Smooth muscle cell (in vitro differentiated cells): Measurements from ENCODE around the gene ITPK1. TPM values are rescaled to one million over a fixed set of nuclear protein-coding genes. Genes with fewer than 3 reads are reported as not detected.

Source experiments
- DNase-seq: peaks from one replicate; lab custom pipeline; 2025; ENCODE audit not compliant: unreplicated experiment; lab: John Stamatoyannopoulos, UW
- H2AFZ ChIP-seq: fragments of 200-600 bp; sonication (generic); 2 replicates; pipeline ENCODE4 v1.6.0; 2016; ENCODE audit warnings: antibody characterized with exemption, low read depth, mild to moderate bottlenecking
- H3F3A ChIP-seq: fragments of 200-600 bp; sonication (generic); 2 replicates; pipeline ENCODE4 v1.6.0; 2017; ENCODE audit warnings: antibody characterized with exemption, low read depth
- H3K27ac ChIP-seq: fragments of 200-600 bp; sonication (generic); 2 replicates; pipeline ENCODE4 v1.5.1; 2016; ENCODE audit warnings: low read depth, mild to moderate bottlenecking
- H3K27me3 ChIP-seq: fragments of 200-600 bp; sonication (generic); 2 replicates; pipeline ENCODE4 v1.6.1; 2016; ENCODE audit warnings: low read depth, mild to moderate bottlenecking
- H3K36me3 ChIP-seq: fragments of 200-600 bp; sonication (generic); 2 replicates; pipeline ENCODE4 v1.5.1; 2016; ENCODE audit warnings: low read depth
- H3K4me1 ChIP-seq: fragments of 200-600 bp; sonication (generic); 2 replicates; pipeline ENCODE4 v1.5.1; 2016; ENCODE audit warnings: low read depth
- H3K4me2 ChIP-seq: fragments of 200-600 bp; sonication (generic); 2 replicates; pipeline ENCODE4 v1.6.0; 2016; ENCODE audit warnings: mild to moderate bottlenecking
- H3K4me3 ChIP-seq: fragments of 200-600 bp; sonication (generic); 2 replicates; pipeline ENCODE4 v1.5.1; 2016; ENCODE audit warnings: mild to moderate bottlenecking
- H3K79me2 ChIP-seq: fragments of 200-600 bp; sonication (generic); 2 replicates; pipeline ENCODE4 v1.6.0; 2016; ENCODE audit warnings: low read depth, mild to moderate bottlenecking
- H3K9ac ChIP-seq: fragments of 200-600 bp; sonication (generic); 2 replicates; pipeline ENCODE4 v1.6.0; 2016; ENCODE audit warnings: low read depth
- H3K9me3 ChIP-seq: fragments of 200-600 bp; sonication (generic); replicated peaks from 2 replicates; pipeline ENCODE4 v1.5.1; 2016; ENCODE audit warnings: low read depth
- H4K20me1 ChIP-seq: fragments of 200-600 bp; sonication (generic); 2 replicates; pipeline ENCODE4 v1.6.0; 2016; ENCODE audit warnings: low read depth
- WGBS: methylation state at CpG from one replicate; pipeline ENCODE4 v1.1.7; 2016; ENCODE audit warnings: low lambda C conversion rate; 5-methylcytosine and 5-hydroxymethylcytosine counted together
- polyA plus RNA-seq: library from polyadenylated mRNA; unstranded; fragments of >200 nt; fragmentation: Nextera tagmentation; extraction: Ambion mirVana; gene quantifications from 2 replicates; pipeline ENCODE4 v1.2.1, GENCODE V29; 2016
- total RNA-seq: library from RNA; depleted of rRNA; stranded (reverse); fragments of >200 nt; gene quantifications from 2 replicates; pipeline ENCODE4 v1.2.3, GENCODE V29; 2014
- TF ChIP-seq, protein P1 (sequence below): fragments of 200-600 bp; sonication (generic); IDR thresholded peaks from 2 replicates; pipeline ENCODE4 v1.5.1; 2017; ENCODE audit warnings: borderline replicate concordance, mild to moderate bottlenecking, antibody characterized with exemption; ENCODE audit not compliant: insufficient read depth, poor library complexity, severe bottlenecking

ITPK1 gene
- total and polyA plus RNA-seq, 2 experiments from 2014 or later, result 9.2 to 14.2 TPM

DNA sequence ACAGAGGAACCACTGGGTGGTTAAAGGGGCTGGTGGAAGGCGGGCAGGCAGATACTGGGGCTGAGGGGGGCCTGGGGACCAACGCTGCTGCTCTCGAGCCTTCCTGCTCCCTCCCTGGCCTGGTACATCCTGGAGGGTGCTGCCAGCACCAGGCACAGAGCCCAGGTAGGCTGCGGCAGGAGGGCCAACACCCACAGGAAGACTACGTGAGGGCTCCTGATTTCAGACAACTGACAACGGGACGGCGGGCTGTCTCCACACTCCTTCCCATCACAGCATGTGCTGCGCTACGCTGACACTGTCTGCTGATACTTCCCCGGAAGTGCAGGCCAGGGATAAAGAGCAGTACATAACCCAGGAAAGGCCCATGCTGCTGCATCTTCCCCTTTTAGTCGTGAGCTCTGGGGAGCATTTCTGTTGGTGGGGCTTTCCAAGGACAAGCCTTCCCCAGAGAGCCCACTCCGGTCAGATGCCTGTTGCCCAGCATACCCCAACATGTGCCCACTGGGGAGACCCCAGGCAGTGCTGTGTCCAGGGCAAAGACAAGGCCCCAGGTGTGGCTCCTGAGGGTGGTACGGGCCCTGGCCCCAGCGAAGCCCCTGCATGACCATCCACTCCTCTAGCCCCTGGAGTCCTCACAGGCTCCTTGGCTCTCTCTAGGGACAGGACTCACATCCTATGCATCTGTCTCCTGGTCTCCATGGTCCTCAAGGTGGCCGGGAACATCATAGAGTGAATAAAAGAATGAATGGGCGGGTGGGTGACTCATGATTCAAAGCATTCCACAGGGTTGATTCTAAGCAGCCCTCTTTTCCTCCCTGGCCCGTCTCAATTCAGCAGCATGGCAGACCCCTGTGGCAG lies 154.8 kb downstream of the ITPK1 start:
- DNase-seq, result no peak
- H3K9me3 ChIP-seq, result no peaks in the 10 kb centered on the region
- H3K4me3 ChIP-seq, result no peak overlapping the region
- H3K36me3 ChIP-seq, result no peaks in the 10 kb centered on the region
- no peak overlapping the region for H2AFZ ChIP-seq
- H3K4me2 ChIP-seq, result no peak overlapping the region
- no peaks in the 10 kb centered on the region for H3K27me3 ChIP-seq
- no peak overlapping the region for H3K27ac ChIP-seq
- TF ChIP-seq, protein P1, sequence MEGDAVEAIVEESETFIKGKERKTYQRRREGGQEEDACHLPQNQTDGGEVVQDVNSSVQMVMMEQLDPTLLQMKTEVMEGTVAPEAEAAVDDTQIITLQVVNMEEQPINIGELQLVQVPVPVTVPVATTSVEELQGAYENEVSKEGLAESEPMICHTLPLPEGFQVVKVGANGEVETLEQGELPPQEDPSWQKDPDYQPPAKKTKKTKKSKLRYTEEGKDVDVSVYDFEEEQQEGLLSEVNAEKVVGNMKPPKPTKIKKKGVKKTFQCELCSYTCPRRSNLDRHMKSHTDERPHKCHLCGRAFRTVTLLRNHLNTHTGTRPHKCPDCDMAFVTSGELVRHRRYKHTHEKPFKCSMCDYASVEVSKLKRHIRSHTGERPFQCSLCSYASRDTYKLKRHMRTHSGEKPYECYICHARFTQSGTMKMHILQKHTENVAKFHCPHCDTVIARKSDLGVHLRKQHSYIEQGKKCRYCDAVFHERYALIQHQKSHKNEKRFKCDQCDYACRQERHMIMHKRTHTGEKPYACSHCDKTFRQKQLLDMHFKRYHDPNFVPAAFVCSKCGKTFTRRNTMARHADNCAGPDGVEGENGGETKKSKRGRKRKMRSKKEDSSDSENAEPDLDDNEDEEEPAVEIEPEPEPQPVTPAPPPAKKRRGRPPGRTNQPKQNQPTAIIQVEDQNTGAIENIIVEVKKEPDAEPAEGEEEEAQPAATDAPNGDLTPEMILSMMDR, result no peak
- H3K4me1 ChIP-seq, result no peaks in the 10 kb centered on the region
- H3F3A ChIP-seq, result no peaks in the 10 kb centered on the region
- H4K20me1 ChIP-seq, result no peaks in the 10 kb centered on the region
- no peak overlapping the region for H3K9ac ChIP-seq
- WGBS, result 89% methylated on average over 18 of the region's 18 CpGs
- no peaks in the 10 kb centered on the region for H3K79me2 ChIP-seq

DNA sequence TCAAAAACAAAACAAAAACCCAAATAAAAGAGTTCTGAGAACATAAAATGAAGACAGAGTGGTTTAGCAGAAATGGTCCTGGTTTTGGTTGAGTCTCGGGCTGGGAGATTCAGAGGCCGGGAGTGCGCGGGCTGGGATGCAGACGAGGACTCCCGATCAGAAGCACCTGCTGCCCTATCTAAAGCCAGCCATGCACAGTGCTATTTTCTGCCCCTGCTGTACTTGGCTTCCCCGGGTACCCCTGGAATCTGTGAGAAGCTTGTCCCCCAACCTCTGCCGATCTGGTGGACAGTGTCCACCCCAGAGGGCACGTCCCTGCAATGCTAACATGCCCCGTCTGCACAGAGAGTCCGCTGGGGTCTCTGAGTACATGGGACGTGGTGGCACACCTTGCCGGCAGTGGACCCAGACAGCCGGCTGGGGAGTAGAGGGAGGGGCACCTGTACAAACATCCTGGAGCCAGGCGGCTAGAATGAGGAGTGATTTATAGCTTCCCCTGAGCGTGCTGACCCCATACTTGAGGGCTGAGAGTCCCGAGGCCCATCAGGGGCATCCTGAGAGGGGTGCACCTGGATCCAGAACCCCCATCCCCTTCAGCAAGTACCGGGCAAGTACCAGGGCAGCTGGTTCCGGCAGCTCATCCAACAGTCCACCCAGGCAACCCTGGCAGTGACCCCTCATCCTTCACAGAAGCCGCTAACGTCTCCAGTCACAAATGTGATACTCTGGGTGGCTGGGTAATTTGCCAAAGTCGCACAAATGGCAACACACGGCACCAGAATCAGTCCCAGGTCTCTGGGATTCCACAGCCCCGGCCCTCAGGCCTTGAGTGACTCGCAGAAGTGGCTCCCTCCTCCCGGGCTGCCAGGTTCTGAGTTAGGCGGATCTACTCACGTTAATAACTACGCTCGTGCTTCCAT lies 155.7 kb downstream of the ITPK1 start:
- H3K79me2 ChIP-seq, result no peaks in the 10 kb centered on the region
- H3K4me1 ChIP-seq, result no peaks in the 10 kb centered on the region
- no peaks in the 10 kb centered on the region for H4K20me1 ChIP-seq
- H3K27ac ChIP-seq, result no peak overlapping the region
- TF ChIP-seq, protein P1, result no peak
- DNase-seq, result no peak
- H3F3A ChIP-seq, result no peaks in the 10 kb centered on the region
- H3K4me3 ChIP-seq, result no peak overlapping the region
- H3K4me2 ChIP-seq, result no peak overlapping the region
- no peak overlapping the region for H3K9ac ChIP-seq
- H3K27me3 ChIP-seq, result no peaks in the 10 kb centered on the region
- no peaks in the 10 kb centered on the region for H3K9me3 ChIP-seq
- H2AFZ ChIP-seq, result no peak overlapping the region
- 90% methylated on average over 30 of the region's 30 CpGs for WGBS
- H3K36me3 ChIP-seq, result no peaks in the 10 kb centered on the region

DNA sequence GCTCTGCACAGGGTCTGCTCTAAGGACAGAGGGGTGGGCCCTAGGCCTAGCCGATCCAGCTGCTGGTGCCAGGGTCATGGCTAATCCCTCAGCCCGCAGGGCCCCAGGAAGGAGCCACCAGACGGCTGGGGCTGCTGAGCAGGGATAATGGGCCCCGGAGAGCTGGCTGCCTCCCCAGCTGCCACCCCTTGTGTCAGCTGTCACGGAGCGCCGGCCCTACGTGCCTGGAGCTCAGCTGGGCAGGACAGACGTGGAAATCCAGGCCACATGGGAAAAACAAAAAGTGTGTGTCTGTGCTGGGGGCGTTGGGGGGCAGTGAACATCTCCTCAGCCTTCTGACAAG lies 156.6 kb downstream of the ITPK1 start:
- WGBS, result 27% methylated on average over 10 of the region's 10 CpGs
- no peaks in the 10 kb centered on the region for H3K79me2 ChIP-seq
- no peak overlapping the region for H3K27ac ChIP-seq
- TF ChIP-seq, protein P1, result no peak
- H2AFZ ChIP-seq, result no peak overlapping the region
- H3K4me2 ChIP-seq, result no peak overlapping the region
- no peaks in the 10 kb centered on the region for H3K4me1 ChIP-seq
- no peaks in the 10 kb centered on the region for H4K20me1 ChIP-seq
- no peaks in the 10 kb centered on the region for H3K27me3 ChIP-seq
- no peak overlapping the region for H3K9ac ChIP-seq
- no peaks in the 10 kb centered on the region for H3K36me3 ChIP-seq
- H3K9me3 ChIP-seq, result no peaks in the 10 kb centered on the region
- no peak overlapping the region for H3K4me3 ChIP-seq
- no peaks in the 10 kb centered on the region for H3F3A ChIP-seq
- DNase-seq, result no peak
